H9 (cell line): ENCODE results near the gene MGLL. TPM values are rescaled to one million over a fixed set of nuclear protein-coding genes. Genes with fewer than 3 reads are reported as not detected.
A peak's percentile ranks its signal among the peaks of the same experiment; 100 is the strongest.

Experiments
- DNase-seq: peaks from one replicate; pipeline ENCODE4 v3.0.0-alpha.2; 2017
- H2AFZ ChIP-seq: one replicate; pipeline ENCODE4 v1.6.1; 2013; ENCODE audit warnings: mild to moderate bottlenecking, low read length, control low read depth, moderate library complexity
- H2AK5ac ChIP-seq: 2 replicates; pipeline ENCODE4 v1.6.1; 2013; ENCODE audit warnings: low read length, control low read depth, mixed read lengths; ENCODE audit not compliant: insufficient read length
- H2BK120ac ChIP-seq: one replicate; pipeline ENCODE4 v1.6.1; 2013; ENCODE audit warnings: low read depth, mild to moderate bottlenecking, low read length, control low read depth, inconsistent platforms; ENCODE audit not compliant: poor library complexity, severe bottlenecking
- H2BK12ac ChIP-seq: 2 replicates; pipeline ENCODE4 v1.6.1; 2013; ENCODE audit warnings: low read length, control low read depth, mixed read lengths, low read depth; ENCODE audit not compliant: insufficient read length
- H2BK15ac ChIP-seq: 2 replicates; pipeline ENCODE4 v1.6.1; 2013; ENCODE audit warnings: low read depth, low read length, control low read depth
- H2BK20ac ChIP-seq: one replicate; pipeline ENCODE4 v1.6.1; 2013; ENCODE audit warnings: low read depth, mild to moderate bottlenecking, low read length, control low read depth, inconsistent platforms; ENCODE audit not compliant: poor library complexity, severe bottlenecking
- H2BK5ac ChIP-seq: 2 replicates; pipeline ENCODE4 v1.6.1; 2013; ENCODE audit warnings: low read length, control low read depth, mixed read lengths; ENCODE audit not compliant: insufficient read length
- H3K14ac ChIP-seq: 2 replicates; pipeline ENCODE4 v1.6.1; 2013; ENCODE audit warnings: low read length, control low read depth; ENCODE audit not compliant: insufficient read depth
- H3K18ac ChIP-seq: 2 replicates; pipeline ENCODE4 v1.6.1; 2013; ENCODE audit warnings: low read depth, mild to moderate bottlenecking, mixed read lengths, low read length, control low read depth; ENCODE audit not compliant: insufficient read length
- H3K23ac ChIP-seq: 2 replicates; pipeline ENCODE4 v1.6.1; 2013; ENCODE audit warnings: low read length, control low read depth, mixed read lengths, low read depth; ENCODE audit not compliant: insufficient read length
- H3K23me2 ChIP-seq: 2 replicates; pipeline ENCODE4 v1.6.1; 2013; ENCODE audit warnings: low read depth, mild to moderate bottlenecking, mixed read lengths, low read length, control low read depth; ENCODE audit not compliant: insufficient read length, poor library complexity, severe bottlenecking
- H3K27ac ChIP-seq: 2 replicates; pipeline ENCODE4 v1.5.1; 2013; ENCODE audit warnings: low read length, control low read depth, mixed read lengths, low read depth; ENCODE audit not compliant: insufficient read length
- H3K27me3 ChIP-seq: 2 replicates; pipeline ENCODE4 v1.6.1; 2013; ENCODE audit warnings: low read length, control low read depth, inconsistent platforms; ENCODE audit not compliant: insufficient read depth
- H3K4ac ChIP-seq: 2 replicates; pipeline ENCODE4 v1.6.1; 2013; ENCODE audit warnings: low read depth, mild to moderate bottlenecking, control low read depth, inconsistent platforms, low read length, moderate library complexity
- H3K4me1 ChIP-seq: 2 replicates; pipeline ENCODE4 v1.6.1; 2013; ENCODE audit warnings: low read length, control low read depth, inconsistent platforms; ENCODE audit not compliant: insufficient read depth
- H3K4me2 ChIP-seq: 2 replicates; pipeline ENCODE4 v1.6.1; 2013; ENCODE audit warnings: low read length, control low read depth, mixed read lengths; ENCODE audit not compliant: insufficient read length, insufficient read depth
- H3K56ac ChIP-seq: 2 replicates; pipeline ENCODE4 v1.6.1; 2013; ENCODE audit warnings: low read depth, mild to moderate bottlenecking, mixed read lengths, low read length, control low read depth; ENCODE audit not compliant: insufficient read length
- H3K79me1 ChIP-seq: 2 replicates; pipeline ENCODE4 v1.6.1; 2013; ENCODE audit warnings: low read depth, mild to moderate bottlenecking, moderate library complexity, low read length, control low read depth, inconsistent platforms; ENCODE audit not compliant: insufficient read depth, poor library complexity, severe bottlenecking
- H3K79me2 ChIP-seq: 2 replicates; pipeline ENCODE4 v1.6.1; 2013; ENCODE audit warnings: low read length, control low read depth, inconsistent platforms; ENCODE audit not compliant: insufficient read depth
- H3K9ac ChIP-seq: 2 replicates; pipeline ENCODE4 v1.6.1; 2013; ENCODE audit warnings: low read length, control low read depth, mixed read lengths; ENCODE audit not compliant: insufficient read length; ENCODE audit errors: extremely low read depth
- H3K9me3 ChIP-seq: one replicate; pipeline ENCODE4 v1.6.1; 2013; ENCODE audit warnings: low read depth, low read length, inconsistent platforms; ENCODE audit not compliant: control insufficient read depth
- H3T11ph ChIP-seq: one replicate; pipeline ENCODE4 v1.6.1; 2013; ENCODE audit warnings: mild to moderate bottlenecking, low read length, control low read depth, inconsistent platforms
- H4K20me1 ChIP-seq: one replicate; pipeline ENCODE4 v1.6.1; 2013; ENCODE audit not compliant: control insufficient read depth, insufficient read length, insufficient read depth
- H4K5ac ChIP-seq: 2 replicates; pipeline ENCODE4 v1.6.1; 2013; ENCODE audit warnings: low read depth, mild to moderate bottlenecking, mixed read lengths, low read length, control low read depth; ENCODE audit not compliant: insufficient read length
- H4K8ac ChIP-seq: replicated peaks from 2 replicates; pipeline ENCODE4 v1.6.1; 2013; ENCODE audit warnings: low read length, control low read depth, mixed read lengths, low read depth; ENCODE audit not compliant: insufficient read length
- H4K91ac ChIP-seq: 2 replicates; pipeline ENCODE4 v1.6.1; 2013; ENCODE audit warnings: low read depth, mild to moderate bottlenecking, moderate library complexity, mixed read lengths, low read length, control low read depth; ENCODE audit not compliant: insufficient read length
- H3K27ac Mint-ChIP-seq, 3 experiments: 2 replicates in 2 of 3; 3 replicates in 1 of 3; pipeline ENCODE4 v1.8.0; 2020 to 2021; ENCODE audit warnings: mixed read lengths in 3 of 3, mild to moderate bottlenecking in 1 of 3, moderate library complexity in 1 of 3
- H3K27me3 Mint-ChIP-seq: 2 replicates; pipeline ENCODE4 v1.8.0; 2021; ENCODE audit warnings: low read depth, mild to moderate bottlenecking, moderate library complexity, mixed read lengths
- H3K36me3 Mint-ChIP-seq, 3 experiments: 2 replicates in 2 of 3; 3 replicates in 1 of 3; pipeline ENCODE4 v1.8.0; 2020 to 2021; ENCODE audit warnings: low read depth in 3 of 3, mixed read lengths in 3 of 3; ENCODE audit not compliant: insufficient read depth in 1 of 3
- H3K4me1 Mint-ChIP-seq, 2 experiments: 2 replicates each; pipeline ENCODE4 v1.8.0; 2020; ENCODE audit warnings: mixed read lengths in 2 of 2
- H3K4me3 Mint-ChIP-seq, 2 experiments: 2 replicates in 1 of 2; 3 replicates in 1 of 2; pipeline ENCODE4 v1.8.0; 2020 to 2021; ENCODE audit warnings: mild to moderate bottlenecking in 2 of 2, mixed read lengths in 2 of 2, moderate library complexity in 1 of 2
- H3K9me3 Mint-ChIP-seq, 2 experiments: 2 replicates in 1 of 2; 3 replicates in 1 of 2; pipeline ENCODE4 v1.8.0; 2020; ENCODE audit warnings: mild to moderate bottlenecking in 2 of 2, mixed read lengths in 2 of 2, moderate library complexity in 1 of 2
- WGBS: extraction: QIAGEN DNeasy Blood & Tissue Kit; methylation state at CpG from one replicate; pipeline ENCODE4 v1.1.7; 2013; ENCODE audit warnings: missing lambda C conversion rate, low lambda C conversion rate, mixed read lengths; ENCODE audit not compliant: insufficient read length; ENCODE audit errors: extremely low coverage; 5-methylcytosine and 5-hydroxymethylcytosine counted together
- total RNA-seq: library from RNA; stranded (reverse); gene quantifications from 2 replicates; pipeline ENCODE4 v1.2.1, GENCODE V29; 2021
- TF ChIP-seq, protein P1 (sequence below): fragments of 200-600 bp; sonication (generic); conservative IDR thresholded peaks from 3 replicates; pipeline ENCODE4 v1.8.0; 2021; ENCODE audit warnings: antibody characterized with exemption, mild to moderate bottlenecking

MGLL gene
- total RNA-seq, 1 experiment from 2014 or later: 0.11 TPM

DNA sequence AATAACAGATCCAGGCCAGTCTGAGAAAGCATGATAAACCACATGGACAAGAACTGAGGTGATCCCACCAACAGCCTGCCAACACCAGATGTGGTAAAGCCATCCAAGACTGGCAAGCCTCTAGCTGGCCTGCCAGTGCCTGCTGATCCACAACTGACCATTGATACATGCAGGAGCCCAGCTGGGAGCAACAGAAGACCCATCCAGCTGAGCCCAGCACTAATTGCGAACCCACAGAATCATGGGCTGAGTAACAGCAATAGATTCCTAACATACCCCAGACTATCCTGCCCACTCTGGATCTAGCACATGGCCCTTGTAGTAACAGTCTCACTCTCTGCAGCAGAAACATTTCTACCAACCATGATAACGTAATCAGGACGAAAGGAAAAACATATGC lies 10.6 kb downstream of the MGLL start:
- Histone ChIP-seq H3K27ac (no peak overlapping the region), H3K4me1 (no peaks in the 10 kb centered on the region), H3K79me1 (no peaks in the 10 kb centered on the region), H3K27me3 (no peaks in the 10 kb centered on the region), H3K9ac (no peak overlapping the region), H3K56ac (no peak overlapping the region), H3K4me2 (no peak overlapping the region), H3K23me2 (no peaks in the 10 kb centered on the region), H3K79me2 (no peaks in the 10 kb centered on the region), H2BK20ac (no peak overlapping the region), H4K20me1 (no peaks in the 10 kb centered on the region), H4K91ac (no peak overlapping the region), H3K23ac (no peak overlapping the region), H2BK12ac (no peak overlapping the region), H3K9me3 (no peaks in the 10 kb centered on the region), H4K8ac (no peak overlapping the region), H3T11ph (no peak overlapping the region), H3K14ac (no peak overlapping the region), H2BK5ac (no peak overlapping the region), H3K18ac (no peak overlapping the region), H3K4ac (no peak overlapping the region), H2BK15ac (no peak overlapping the region), H2BK120ac (no peak overlapping the region), H4K5ac (no peak overlapping the region), H2AK5ac (no peak overlapping the region), H2AFZ (no peak overlapping the region)
- H3K36me3 Mint-ChIP-seq: no peaks in the 10 kb centered on the region; a peak in 2 of 7 replicates
- TF ChIP-seq, protein P1, sequence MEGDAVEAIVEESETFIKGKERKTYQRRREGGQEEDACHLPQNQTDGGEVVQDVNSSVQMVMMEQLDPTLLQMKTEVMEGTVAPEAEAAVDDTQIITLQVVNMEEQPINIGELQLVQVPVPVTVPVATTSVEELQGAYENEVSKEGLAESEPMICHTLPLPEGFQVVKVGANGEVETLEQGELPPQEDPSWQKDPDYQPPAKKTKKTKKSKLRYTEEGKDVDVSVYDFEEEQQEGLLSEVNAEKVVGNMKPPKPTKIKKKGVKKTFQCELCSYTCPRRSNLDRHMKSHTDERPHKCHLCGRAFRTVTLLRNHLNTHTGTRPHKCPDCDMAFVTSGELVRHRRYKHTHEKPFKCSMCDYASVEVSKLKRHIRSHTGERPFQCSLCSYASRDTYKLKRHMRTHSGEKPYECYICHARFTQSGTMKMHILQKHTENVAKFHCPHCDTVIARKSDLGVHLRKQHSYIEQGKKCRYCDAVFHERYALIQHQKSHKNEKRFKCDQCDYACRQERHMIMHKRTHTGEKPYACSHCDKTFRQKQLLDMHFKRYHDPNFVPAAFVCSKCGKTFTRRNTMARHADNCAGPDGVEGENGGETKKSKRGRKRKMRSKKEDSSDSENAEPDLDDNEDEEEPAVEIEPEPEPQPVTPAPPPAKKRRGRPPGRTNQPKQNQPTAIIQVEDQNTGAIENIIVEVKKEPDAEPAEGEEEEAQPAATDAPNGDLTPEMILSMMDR: no peak
- H3K27ac Mint-ChIP-seq: peak overlapping the region in 1 of 3 experiments; percentile 8; a peak in 1 of 7 replicates
- H3K27me3 Mint-ChIP-seq: peaks cover 27% of the 10 kb centered on the region
- no peak for DNase-seq
- H3K4me3 Mint-ChIP-seq: no peak overlapping the region
- H3K4me1 Mint-ChIP-seq: no peaks in the 10 kb centered on the region
- no CpG with 5 or more reads among the region's 3 CpGs for WGBS
- peaks cover 0 to 2% of the 10 kb centered on the region in 2 experiments; a peak in 1 of 5 replicates for H3K9me3 Mint-ChIP-seq
